ENCODE measurements around the gene SYNJ2.
"Not testable (repeated sequence)": the region's sequence is repeated elsewhere in the genome, so short reads cannot be mapped to it uniquely, and the experiment has no call there.

Gene SYNJ2

GRCh38 chr6:157981395-157982101 is at the start of gene SYNJ2:
TSS of gene SYNJ2 (plus strand) at chr6:157981863. CDS start at chr6:157981962, 99 bp downstream.
- peak; percentile 79 for DNase-seq

GRCh38 chr6:157935786-157936185 is 45.9 kb upstream of the SYNJ2 start:
- DNase-seq: no peak

GRCh38 chr6:157937318-157937717 is 44.3 kb upstream of the SYNJ2 start:
- no peak for DNase-seq

- no peak for DNase-seq
Observed at GRCh38 chr6:157937916-157938315, 43.7 kb upstream of the SYNJ2 start.

- not testable (repeated sequence) for DNase-seq
Observed at GRCh38 chr6:157940375-157941036, 41.2 kb upstream of the SYNJ2 start.

- DNase-seq: no peak
Observed at GRCh38 chr6:157941101-157941863, 40.4 kb upstream of the SYNJ2 start.

- DNase-seq: no peak
Observed at GRCh38 chr6:157942351-157942750, 39.3 kb upstream of the SYNJ2 start.

GRCh38 chr6:157943249-157943963 is 38.3 kb upstream of the SYNJ2 start:
- DNase-seq: no peak

GRCh38 chr6:157943964-157944283 is 37.7 kb upstream of the SYNJ2 start:
- DNase-seq: no peak

- DNase-seq: no peak
Observed at GRCh38 chr6:157944983-157945931, 36.4 kb upstream of the SYNJ2 start.

- no peak for DNase-seq
Observed at GRCh38 chr6:157946053-157946617, 35.5 kb upstream of the SYNJ2 start.

GRCh38 chr6:157946865-157947532 is 34.7 kb upstream of the SYNJ2 start:
- DNase-seq: no peak

- DNase-seq: not testable (repeated sequence)
Observed at GRCh38 chr6:157950899-157951298, 30.8 kb upstream of the SYNJ2 start.

- no peak for DNase-seq
Observed at GRCh38 chr6:157951828-157952227, 29.8 kb upstream of the SYNJ2 start.

GRCh38 chr6:157952861-157953351 is 28.8 kb upstream of the SYNJ2 start:
- no peak for DNase-seq

GRCh38 chr6:157953580-157954091 is 28.0 kb upstream of the SYNJ2 start:
- DNase-seq: no peak

GRCh38 chr6:157954150-157955117 is 27.2 kb upstream of the SYNJ2 start:
- DNase-seq: peak; percentile 45

GRCh38 chr6:157955675-157956074 is 26.0 kb upstream of the SYNJ2 start:
- no peak for DNase-seq

- no peak for DNase-seq
Observed at GRCh38 chr6:157956171-157956730, 25.4 kb upstream of the SYNJ2 start.
